Subcutaneous adipose tissue (tissue), 4 donors: Measurements from ENCODE around the gene UGT1A6. TPM values are rescaled to one million over a fixed set of nuclear protein-coding genes. Genes with fewer than 3 reads are reported as not detected.

Experiments
- total RNA-seq, 4 donors: library from RNA; depleted of rRNA; stranded (reverse); fragments of >200 nt; gene quantifications; one replicate each; pipeline ENCODE4 v1.1.0, GENCODE V29; 2016
- TF ChIP-seq, protein P1 (sequence below): fragments of 450-650 bp; IDR thresholded peaks from one replicate; pipeline ENCODE4 v1.5.1; 2016; ENCODE audit warnings: low read depth, mild to moderate bottlenecking, control low read depth, antibody characterized with exemption, moderate library complexity

Gene UGT1A6
- total RNA-seq, 4 donors from 2014 or later: not detected

DNA sequence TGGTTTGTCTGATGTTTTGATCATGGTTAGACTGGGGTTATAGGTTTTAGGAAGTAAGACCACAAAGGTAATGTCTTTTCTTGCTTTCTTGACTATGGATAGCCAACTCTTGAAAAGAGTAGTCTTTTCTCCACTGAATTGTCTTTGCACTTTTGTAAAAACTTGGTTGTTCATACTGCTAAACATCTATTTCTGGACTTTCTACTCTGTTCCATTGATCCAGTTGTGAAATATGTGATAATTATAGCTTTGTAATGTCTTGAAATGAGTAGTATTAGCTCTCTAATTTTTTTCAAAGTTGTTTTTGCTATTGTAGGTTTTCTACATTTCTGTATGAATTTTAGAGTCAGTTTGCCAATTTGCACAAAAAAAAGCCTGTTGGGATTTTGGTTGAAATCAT, 34.1 kb upstream of the UGT1A6 start:
- TF ChIP-seq, protein P1, sequence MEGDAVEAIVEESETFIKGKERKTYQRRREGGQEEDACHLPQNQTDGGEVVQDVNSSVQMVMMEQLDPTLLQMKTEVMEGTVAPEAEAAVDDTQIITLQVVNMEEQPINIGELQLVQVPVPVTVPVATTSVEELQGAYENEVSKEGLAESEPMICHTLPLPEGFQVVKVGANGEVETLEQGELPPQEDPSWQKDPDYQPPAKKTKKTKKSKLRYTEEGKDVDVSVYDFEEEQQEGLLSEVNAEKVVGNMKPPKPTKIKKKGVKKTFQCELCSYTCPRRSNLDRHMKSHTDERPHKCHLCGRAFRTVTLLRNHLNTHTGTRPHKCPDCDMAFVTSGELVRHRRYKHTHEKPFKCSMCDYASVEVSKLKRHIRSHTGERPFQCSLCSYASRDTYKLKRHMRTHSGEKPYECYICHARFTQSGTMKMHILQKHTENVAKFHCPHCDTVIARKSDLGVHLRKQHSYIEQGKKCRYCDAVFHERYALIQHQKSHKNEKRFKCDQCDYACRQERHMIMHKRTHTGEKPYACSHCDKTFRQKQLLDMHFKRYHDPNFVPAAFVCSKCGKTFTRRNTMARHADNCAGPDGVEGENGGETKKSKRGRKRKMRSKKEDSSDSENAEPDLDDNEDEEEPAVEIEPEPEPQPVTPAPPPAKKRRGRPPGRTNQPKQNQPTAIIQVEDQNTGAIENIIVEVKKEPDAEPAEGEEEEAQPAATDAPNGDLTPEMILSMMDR: no peak

- TF ChIP-seq, protein P1: no peak
Observed at GRCh38 chr2:233663911-233664310, 28.8 kb upstream of the UGT1A6 start.

DNA sequence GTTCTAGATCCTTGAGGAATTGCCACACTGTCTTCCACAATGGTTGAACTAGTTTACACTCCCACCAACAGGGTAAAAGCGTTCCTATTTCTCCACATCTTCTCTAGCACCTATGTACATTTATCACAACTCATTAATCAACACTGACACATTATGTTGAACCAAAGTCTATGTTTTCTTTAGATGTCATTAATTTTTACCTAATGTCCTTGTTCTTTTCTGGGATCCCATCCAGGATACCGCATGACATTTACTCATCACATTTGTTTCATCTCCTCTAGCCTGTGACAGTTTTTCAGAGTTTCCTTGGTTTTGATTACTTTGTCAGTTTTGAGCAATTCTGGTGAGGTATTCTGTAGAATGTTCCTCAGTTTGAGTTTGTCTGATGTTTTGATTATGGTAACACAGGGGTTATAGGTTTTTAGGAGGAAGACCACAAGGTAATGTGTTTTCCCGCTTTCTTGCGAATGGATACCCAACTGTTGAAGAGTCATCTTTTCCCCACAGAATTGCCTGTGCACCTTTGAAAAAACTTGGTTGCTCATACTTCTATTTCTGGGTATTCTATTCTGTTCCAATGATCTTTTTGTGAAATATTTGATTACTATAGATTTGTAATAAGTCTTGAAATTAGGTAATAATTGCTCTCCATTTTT, 24.0 kb upstream of the UGT1A6 start:
- TF ChIP-seq, protein P1: no peak

DNA sequence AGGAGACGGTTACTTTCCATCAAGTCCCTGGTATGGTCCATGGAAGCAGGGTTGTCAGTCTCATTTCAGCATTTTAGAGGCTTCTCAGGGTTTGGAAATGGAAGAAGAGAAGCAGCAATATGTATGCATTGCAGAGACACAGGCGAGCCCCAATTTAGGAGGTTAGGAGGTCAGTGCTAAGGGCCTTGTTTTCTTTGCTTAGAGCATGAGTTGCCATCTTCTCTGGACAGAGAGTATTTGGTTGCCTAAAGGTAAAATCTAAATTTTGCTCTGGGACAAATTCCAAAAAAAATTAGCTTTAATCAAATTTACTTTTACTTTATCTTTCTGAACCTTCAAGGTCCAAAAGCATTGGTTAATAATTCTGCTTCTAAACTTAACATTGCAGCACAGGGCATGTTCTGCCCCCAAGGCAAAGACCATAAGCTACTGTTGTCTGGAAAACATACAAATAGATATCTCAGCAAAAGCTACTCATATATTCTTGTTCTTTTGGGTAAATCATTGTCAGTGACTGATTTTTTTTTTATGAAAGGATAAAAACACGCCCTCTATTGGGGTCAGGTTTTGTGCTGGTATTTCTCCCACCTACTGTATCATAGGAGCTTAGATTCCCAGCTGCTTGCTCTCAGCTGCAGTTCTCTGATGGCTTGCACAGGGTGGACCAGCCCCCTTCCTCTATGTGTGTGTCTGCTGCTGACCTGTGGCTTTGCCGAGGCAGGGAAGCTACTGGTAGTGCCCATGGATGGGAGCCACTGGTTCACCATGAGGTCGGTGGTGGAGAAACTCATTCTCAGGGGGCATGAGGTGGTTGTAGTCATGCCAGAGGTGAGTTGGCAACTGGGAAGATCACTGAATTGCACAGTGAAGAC, 21.2 kb upstream of the UGT1A6 start, which contains the start of gene UGT1A9:
UGT1A9 (plus strand) TSS at position 609 of the 872 bp plus-strand sequence; CDS start at position 646, 37 bp downstream.
- TF ChIP-seq, protein P1: no peak

- TF ChIP-seq, protein P1: no peak
Observed at GRCh38 chr2:233672886-233673285, 19.8 kb upstream of the UGT1A6 start.

GRCh38 chr2:233673896-233674295, 18.8 kb upstream of the UGT1A6 start:
- TF ChIP-seq, protein P1: no peak

DNA sequence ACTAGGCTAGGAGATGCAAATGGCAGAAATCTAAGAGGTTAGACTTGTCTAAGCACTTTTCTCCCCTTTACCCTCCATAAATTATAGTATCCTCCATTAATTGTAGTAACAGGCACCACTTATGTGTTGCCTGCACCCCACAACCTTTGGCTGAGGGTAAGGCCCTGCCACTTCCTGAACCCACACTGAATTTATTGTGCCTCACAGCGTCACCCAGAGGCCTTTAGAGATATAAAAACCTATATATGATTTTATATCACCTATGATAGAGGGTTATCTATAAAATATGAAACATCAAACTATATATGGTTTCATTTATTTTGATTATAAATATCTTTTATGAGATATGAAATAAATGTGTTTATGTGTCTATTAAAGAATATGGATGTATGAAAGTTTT, 18.4 kb upstream of the UGT1A6 start:
- TF ChIP-seq, protein P1: no peak
